Stomach smooth muscle (tissue), 2 donors: ENCODE measurements around the gene VPS39.

Experiments
- H3K27ac ChIP-seq: one replicate; pipeline ENCODE4 v1.7.0; 2013; ENCODE audit warnings: mild to moderate bottlenecking, low read length, inconsistent platforms
- H3K27me3 ChIP-seq, 2 donors: one replicate each; pipeline ENCODE4 v1.7.0; 2013; ENCODE audit warnings: low read length in 2 of 2; ENCODE audit not compliant: insufficient read depth in 2 of 2, control insufficient read depth in 1 of 2
- H3K36me3 ChIP-seq, 2 donors: one replicate each; pipeline ENCODE4 v1.7.0; 2013; ENCODE audit warnings: low read length in 2 of 2; ENCODE audit not compliant: control insufficient read depth in 2 of 2, insufficient read depth in 2 of 2
- H3K4me1 ChIP-seq: one replicate; pipeline ENCODE4 v1.7.0; 2013; ENCODE audit warnings: low read length; ENCODE audit not compliant: control insufficient read depth, insufficient read depth
- H3K4me3 ChIP-seq, 2 donors: one replicate each; pipeline ENCODE4 v1.7.0; 2013; ENCODE audit warnings: low read length in 2 of 2
- H3K9ac ChIP-seq, 2 donors: one replicate each; pipeline ENCODE4 v1.7.0; 2013; ENCODE audit warnings: low read length in 2 of 2, mild to moderate bottlenecking in 1 of 2
- H3K9me3 ChIP-seq, 2 donors: one replicate each; pipeline ENCODE4 v1.7.0; 2013; ENCODE audit warnings: low read length in 2 of 2; ENCODE audit not compliant: control insufficient read depth in 2 of 2
- donor health status: healthy.
- donor health status: Pancreatic carcinoma.

Gene VPS39

DNA sequence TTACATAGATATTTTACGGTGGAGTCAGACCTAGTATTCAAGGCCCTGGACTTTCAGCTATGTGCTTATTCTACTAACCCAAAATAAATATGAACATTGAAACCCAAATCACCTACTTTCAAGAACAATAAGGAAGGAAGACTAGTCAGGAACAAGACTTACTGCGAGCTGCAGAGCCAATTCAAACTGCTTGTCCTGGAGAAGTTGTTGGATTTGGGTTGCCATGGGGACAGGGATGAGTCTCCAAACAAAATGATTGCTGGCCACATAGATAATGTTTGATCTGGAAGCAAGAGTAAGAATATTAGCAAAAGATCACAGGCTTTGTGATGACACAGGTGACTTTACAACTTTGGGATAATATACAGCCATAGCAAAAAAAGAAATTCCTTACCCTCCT, 30.0 kb downstream of the VPS39 start:
- Histone ChIP-seq H3K27ac (no peak overlapping the region), H3K9ac (no peak overlapping the region), H3K36me3 (peaks cover 31 to 53% of the 10 kb centered on the region in 2 donors), H3K4me3 (no peak overlapping the region), H3K27me3 (no peaks in the 10 kb centered on the region), H3K9me3 (no peaks in the 10 kb centered on the region), H3K4me1 (no peaks in the 10 kb centered on the region)

DNA sequence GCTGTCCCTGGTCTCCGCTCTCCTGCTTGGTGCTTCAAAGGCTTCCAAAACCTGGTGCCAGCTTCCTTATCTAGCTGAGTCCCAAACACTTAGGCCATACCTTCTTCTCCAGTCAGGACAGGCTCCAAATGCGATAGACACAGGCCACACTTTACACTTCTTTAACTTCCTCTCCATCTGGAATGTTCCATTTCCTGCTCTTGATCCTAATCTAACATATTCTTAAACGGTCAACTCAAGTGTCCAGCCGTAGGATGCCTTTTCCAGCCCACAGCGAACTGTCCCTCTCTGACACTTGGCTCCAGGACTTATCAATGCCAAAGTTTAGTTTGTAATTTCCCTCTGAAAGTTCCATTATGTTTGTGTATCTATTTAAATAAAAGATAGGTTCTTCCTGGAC, 32.4 kb downstream of the VPS39 start:
- Histone ChIP-seq H3K4me3 (no peak overlapping the region), H3K36me3 (peaks cover 44 to 59% of the 10 kb centered on the region in 2 donors), H3K27me3 (no peaks in the 10 kb centered on the region), H3K9me3 (no peaks in the 10 kb centered on the region), H3K9ac (no peak overlapping the region), H3K4me1 (no peaks in the 10 kb centered on the region), H3K27ac (no peak overlapping the region)

DNA sequence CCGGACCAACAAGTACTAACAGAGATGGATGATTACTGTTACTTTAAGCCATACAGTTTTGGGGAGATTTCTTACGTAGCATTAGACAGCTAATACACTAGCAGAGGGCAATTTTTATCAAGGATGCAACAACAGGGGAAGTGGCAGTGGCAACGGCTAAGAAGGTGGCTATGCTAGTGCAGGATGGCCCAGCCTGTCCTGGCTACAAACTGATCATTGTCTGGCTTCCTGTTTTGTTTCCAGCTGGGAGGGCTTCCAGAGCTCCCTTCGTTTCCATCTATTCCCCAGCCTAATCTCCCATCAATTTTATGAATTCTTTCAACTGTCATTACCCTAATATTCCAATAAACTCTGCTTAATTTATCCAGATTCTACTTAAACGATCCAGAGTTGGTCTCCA, 35.6 kb downstream of the VPS39 start:
- no peaks in the 10 kb centered on the region for H3K4me1 ChIP-seq
- H3K36me3 ChIP-seq: peaks cover 47 to 56% of the 10 kb centered on the region in 2 donors
- no peak overlapping the region for H3K4me3 ChIP-seq
- H3K27me3 ChIP-seq: no peaks in the 10 kb centered on the region
- H3K9ac ChIP-seq: no peak overlapping the region
- H3K9me3 ChIP-seq: no peaks in the 10 kb centered on the region
- H3K27ac ChIP-seq: no peak overlapping the region

DNA sequence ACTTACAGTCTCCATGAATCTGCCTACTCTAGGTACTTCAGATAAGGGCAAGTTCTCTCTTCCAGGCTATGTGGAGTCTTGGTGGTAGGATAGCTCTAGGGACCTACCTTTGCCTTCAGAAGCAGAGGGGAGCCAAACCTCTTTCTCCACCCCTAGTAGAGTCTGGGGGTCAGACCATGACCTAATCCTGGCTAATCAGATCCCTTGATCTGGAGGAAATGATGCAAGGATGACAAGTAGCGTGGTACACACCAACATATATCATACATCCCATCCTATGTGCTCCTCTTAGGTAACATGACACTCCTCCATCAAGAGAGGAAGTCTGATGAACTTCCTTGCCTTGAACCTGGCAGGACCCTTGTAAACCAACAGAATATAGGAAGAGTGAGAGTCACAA, 36.3 kb downstream of the VPS39 start:
- H3K36me3 ChIP-seq: peaks cover 54 to 60% of the 10 kb centered on the region in 2 donors
- no peaks in the 10 kb centered on the region for H3K27me3 ChIP-seq
- no peak overlapping the region for H3K27ac ChIP-seq
- no peaks in the 10 kb centered on the region for H3K9me3 ChIP-seq
- H3K4me3 ChIP-seq: no peak overlapping the region
- no peak overlapping the region for H3K9ac ChIP-seq
- H3K4me1 ChIP-seq: no peaks in the 10 kb centered on the region

DNA sequence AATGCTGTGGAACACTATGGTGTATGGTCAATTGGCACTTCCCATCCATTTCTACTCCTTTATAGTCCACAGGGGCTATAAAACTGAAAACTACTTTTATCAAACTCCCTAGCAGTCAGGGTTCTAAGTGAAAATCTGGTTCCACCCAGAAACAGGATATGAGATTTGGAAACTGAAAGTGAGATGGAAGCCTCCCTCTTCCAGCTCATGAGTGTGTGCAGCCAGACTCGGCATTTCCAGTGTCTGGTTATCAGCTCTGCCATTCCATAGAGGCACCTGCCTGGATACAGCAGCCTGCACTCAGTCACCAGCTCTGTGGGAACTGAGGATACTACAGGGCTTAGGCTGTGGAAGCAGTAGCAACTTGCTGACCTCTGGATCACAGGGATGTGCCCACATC, 37.0 kb downstream of the VPS39 start:
- Histone ChIP-seq H3K4me3 (no peak overlapping the region), H3K4me1 (no peaks in the 10 kb centered on the region), H3K36me3 (peaks cover 60 to 65% of the 10 kb centered on the region in 2 donors), H3K9me3 (no peaks in the 10 kb centered on the region), H3K27ac (no peak overlapping the region), H3K27me3 (no peaks in the 10 kb centered on the region), H3K9ac (no peak overlapping the region)

DNA sequence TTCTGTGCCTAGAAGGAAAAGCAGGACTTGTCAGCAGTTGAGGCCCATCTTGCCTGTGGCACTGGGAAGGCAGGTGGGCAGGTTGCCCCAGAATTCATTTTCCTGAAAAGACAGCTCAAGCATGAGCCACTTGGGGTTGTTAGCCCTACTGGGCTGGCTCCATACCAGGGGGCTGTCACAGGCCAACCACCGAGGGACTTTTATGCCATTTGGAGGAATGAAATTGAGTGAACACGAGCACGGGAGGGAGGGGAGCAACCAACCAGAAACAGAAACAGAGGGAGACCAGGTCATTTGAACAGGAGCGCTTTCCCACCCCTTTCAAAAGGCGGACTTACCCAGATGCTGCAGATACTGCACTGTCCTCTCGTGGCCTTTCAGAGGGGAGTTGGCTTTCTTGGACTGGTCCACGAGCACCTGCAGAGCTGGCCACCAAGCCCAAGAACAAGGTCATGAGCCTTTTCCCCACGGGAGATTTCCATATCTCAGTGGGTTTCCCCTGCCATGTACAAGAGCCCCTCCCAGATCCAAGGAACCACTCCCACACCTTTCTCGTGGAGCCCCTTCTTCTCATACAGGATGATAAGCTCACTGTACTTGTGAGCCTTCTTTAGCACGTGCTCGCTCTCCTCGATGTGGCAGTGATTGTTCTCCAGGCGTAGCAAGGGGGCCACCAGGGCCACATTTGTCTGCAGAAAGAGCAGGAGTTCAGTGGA, 41.7 kb downstream of the VPS39 start:
- Histone ChIP-seq H3K36me3 (peaks cover 75 to 81% of the 10 kb centered on the region in 2 donors), H3K9ac (no peak overlapping the region)

DNA sequence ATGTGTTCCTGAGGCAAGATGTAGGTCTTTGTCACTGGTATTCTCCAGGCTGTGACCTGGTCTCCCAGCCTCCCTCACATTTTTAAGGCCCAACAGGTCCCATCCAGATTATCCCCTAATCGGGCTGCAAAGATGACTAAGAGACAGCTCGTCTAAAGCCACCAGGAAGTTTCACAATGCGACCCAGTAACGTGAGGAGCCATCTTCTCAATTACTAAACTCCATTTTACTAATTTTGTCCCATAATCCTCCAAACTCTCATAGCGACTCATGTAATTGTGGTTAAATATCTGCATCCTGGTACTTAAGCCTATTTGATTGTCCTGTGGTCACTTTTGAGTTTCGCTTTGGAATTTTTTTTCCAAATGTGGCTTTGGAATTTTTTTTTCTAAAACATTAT, 43.0 kb downstream of the VPS39 start:
- Histone ChIP-seq H3K9me3 (no peaks in the 10 kb centered on the region), H3K9ac (no peak overlapping the region), H3K27me3 (no peaks in the 10 kb centered on the region), H3K4me3 (no peak overlapping the region), H3K36me3 (peaks cover 78 to 86% of the 10 kb centered on the region in 2 donors), H3K27ac (no peak overlapping the region), H3K4me1 (no peaks in the 10 kb centered on the region)

More for the DNA sequence above, 41.7 kb downstream of the VPS39 start:
- no peaks in the 10 kb centered on the region for H3K9me3 ChIP-seq
- H3K27me3 ChIP-seq: no peaks in the 10 kb centered on the region
- no peak overlapping the region for H3K27ac ChIP-seq
- no peaks in the 10 kb centered on the region for H3K4me1 ChIP-seq
- H3K4me3 ChIP-seq: no peak overlapping the region

DNA sequence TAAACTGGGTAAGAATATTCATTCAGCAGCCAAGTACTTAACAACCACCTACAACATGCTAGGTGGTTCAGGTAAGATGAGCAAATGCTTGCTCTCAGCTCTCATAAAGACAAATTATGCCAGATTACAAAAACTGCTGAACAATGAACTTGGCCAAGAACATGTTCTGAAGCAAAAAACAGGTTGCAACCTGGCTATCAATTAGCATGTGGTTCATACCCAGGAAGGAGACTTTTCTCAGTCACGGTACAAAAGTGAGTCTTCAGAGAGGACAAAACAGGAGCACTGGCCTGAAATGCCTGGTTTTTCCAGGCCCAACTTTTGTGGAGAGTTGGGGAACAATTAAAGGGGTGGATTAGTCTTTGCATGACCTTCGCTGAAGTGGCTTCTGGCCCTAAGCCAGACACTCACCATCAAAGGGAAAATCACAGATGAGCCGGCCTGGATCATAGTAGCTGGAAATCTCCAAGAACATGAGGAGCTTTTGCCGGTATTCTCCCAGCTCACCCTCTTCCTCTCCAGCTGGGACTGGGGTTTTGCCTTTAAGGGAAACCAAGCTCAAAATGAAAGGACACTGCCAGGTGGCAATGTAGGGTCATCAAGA, 44.1 kb downstream of the VPS39 start:
- H3K9ac ChIP-seq: no peak overlapping the region
- H3K9me3 ChIP-seq: no peaks in the 10 kb centered on the region
- H3K27me3 ChIP-seq: no peaks in the 10 kb centered on the region
- H3K36me3 ChIP-seq: peaks cover 81 to 88% of the 10 kb centered on the region in 2 donors
- no peak overlapping the region for H3K27ac ChIP-seq
- H3K4me1 ChIP-seq: peaks cover 3% of the 10 kb centered on the region
- no peak overlapping the region for H3K4me3 ChIP-seq

DNA sequence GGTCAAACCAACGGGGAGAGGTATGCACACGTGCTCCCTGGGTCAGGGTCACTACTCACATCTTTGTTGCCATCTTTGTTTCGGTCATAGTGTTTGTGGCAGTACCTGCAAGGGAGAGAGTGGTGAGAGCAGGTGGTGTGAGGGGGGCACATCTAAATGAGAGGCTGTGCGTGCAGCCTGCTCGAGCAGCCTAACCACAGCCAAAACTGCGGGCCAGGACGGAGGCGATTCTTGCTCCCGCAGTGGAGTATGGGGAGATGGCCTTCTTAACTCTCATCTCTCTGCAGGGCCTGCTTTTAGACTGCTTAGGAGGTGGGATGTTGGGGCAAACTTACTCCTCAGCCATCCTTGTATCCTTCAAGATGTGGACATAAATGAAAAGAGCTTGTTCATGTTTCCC, 44.8 kb downstream of the VPS39 start:
- H3K9ac ChIP-seq: no peak overlapping the region
- no peaks in the 10 kb centered on the region for H3K9me3 ChIP-seq
- no peak overlapping the region for H3K27ac ChIP-seq
- no peaks in the 10 kb centered on the region for H3K27me3 ChIP-seq
- no peak overlapping the region for H3K4me3 ChIP-seq
- peaks cover 7% of the 10 kb centered on the region for H3K4me1 ChIP-seq
- H3K36me3 ChIP-seq: peaks cover 83% of the 10 kb centered on the region in 2 donors

DNA sequence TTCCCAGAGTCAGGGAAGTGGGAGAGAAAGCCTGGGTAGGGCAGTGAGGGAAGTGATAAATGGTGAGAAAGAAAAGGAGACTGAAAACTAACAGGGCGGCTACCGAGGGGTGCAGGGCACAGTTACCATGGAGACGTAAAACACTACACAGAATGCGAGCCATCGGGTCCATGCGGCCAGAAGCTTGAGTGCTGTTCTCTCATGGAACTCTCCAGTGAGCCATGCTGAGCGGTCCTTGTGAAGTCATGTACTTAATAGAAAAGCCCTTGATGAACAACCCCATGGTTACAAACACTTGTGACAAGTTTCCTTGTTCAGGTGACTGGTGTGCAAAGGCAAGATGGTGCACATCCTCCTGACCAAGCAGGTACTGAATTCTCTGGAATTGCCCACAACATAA, 48.0 kb downstream of the VPS39 start:
- no peak overlapping the region for H3K4me3 ChIP-seq
- H3K27me3 ChIP-seq: no peaks in the 10 kb centered on the region
- no peak overlapping the region for H3K9ac ChIP-seq
- peaks cover 51 to 55% of the 10 kb centered on the region in 2 donors for H3K36me3 ChIP-seq
- no peak overlapping the region for H3K27ac ChIP-seq
- no peaks in the 10 kb centered on the region for H3K9me3 ChIP-seq
- H3K4me1 ChIP-seq: peaks cover 7% of the 10 kb centered on the region

DNA sequence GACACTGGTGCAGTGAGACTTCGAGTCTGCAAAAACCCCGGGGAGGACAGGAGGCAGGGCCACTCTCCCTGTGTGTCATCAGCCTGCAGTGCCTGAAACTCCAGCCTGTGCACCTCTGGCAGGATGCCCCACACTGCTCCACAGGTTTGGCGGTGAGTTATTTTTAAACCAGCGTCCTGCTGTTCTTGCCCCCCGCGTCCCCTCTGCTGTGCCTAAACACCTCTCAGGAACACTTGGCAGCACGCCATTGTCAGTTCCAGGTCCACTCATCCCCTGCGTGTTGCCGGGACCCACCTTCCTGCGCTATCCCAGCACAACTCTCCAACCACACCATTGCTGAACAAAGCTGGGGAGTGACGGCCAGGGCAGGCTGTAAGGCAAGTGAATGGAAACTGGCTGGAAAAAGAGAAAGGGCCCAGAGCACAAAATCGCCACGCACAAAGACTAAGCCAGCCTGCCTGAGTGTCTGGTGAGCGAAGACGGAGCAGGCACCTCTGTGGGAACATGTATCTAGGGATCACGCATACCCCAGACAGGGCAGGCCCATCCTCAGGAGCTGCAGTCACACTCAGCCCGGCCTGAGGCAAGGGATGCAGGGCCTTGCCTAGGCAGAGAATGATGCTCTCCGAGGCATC, 48.6 kb downstream of the VPS39 start:
- peaks cover 7% of the 10 kb centered on the region for H3K4me1 ChIP-seq
- peak overlapping the region; percentile 18 for H3K27ac ChIP-seq
- no peaks in the 10 kb centered on the region for H3K9me3 ChIP-seq
- no peak overlapping the region for H3K4me3 ChIP-seq
- no peak overlapping the region for H3K9ac ChIP-seq
- H3K36me3 ChIP-seq: peaks cover 45 to 51% of the 10 kb centered on the region in 2 donors
- H3K27me3 ChIP-seq: no peaks in the 10 kb centered on the region
